ENCODE results near the gene PNPLA2. TPM values are rescaled to one million over a fixed set of nuclear protein-coding genes. Genes with fewer than 3 reads are reported as not detected.

The PNPLA2 gene
- total RNA-seq, 1 experiment from 2014 or later = 202 TPM

- no peak for DNase-seq (ENCODE audit: low spot score)
Observed at GRCh38 chr11:873706-874105, 55.0 kb downstream of the PNPLA2 start.

Small RNA genes lying within 50 kb of the gene (small RNA-seq; reads per million reads assigned to genes)
- gene SNORA52 = not detected

Other genes starting within 250 kb of the PNPLA2 start
- 75.3 and 82.0 TPM in 2 replicates for gene PHRF1, start 242.4 kb upstream of the PNPLA2 start, total RNA-seq (2014; rRNA removed; shearing (Covaris generic))
- gene IRF7, start 203.0 kb upstream of the PNPLA2 start, total RNA-seq (2014; rRNA removed; shearing (Covaris generic)) = 263 and 329 TPM in 2 replicates
- gene CDHR5, start 194.0 kb upstream of the PNPLA2 start, total RNA-seq (2014; rRNA removed; shearing (Covaris generic)) = 11.9 and 12.1 TPM in 2 replicates
- gene SCT, start 191.7 kb upstream of the PNPLA2 start, total RNA-seq (2014; rRNA removed; shearing (Covaris generic)) = not detected in 2 replicates
- gene DRD4, start 181.6 kb upstream of the PNPLA2 start, total RNA-seq (2014; rRNA removed; shearing (Covaris generic)) = 0.34 and 0.92 TPM in 2 replicates
- 77.8 and 139 TPM in 2 replicates for gene DEAF1, start 123.7 kb upstream of the PNPLA2 start, total RNA-seq (2014; rRNA removed; shearing (Covaris generic))
- gene TMEM80, start 123.1 kb upstream of the PNPLA2 start, total RNA-seq (2014; rRNA removed; shearing (Covaris generic)) = 73.6 and 76.8 TPM in 2 replicates
- 473 and 503 TPM in 2 replicates for gene EPS8L2, start 112.7 kb upstream of the PNPLA2 start, total RNA-seq (2014; rRNA removed; shearing (Covaris generic))
- gene TALDO1, start 71.5 kb upstream of the PNPLA2 start, total RNA-seq (2014; rRNA removed; shearing (Covaris generic)) = 669 and 686 TPM in 2 replicates
- gene GATD1, start 41.4 kb upstream of the PNPLA2 start, total RNA-seq (2014; rRNA removed; shearing (Covaris generic)) = 128 and 132 TPM in 2 replicates
- 0.47 TPM in 1 of 2 replicates, not detected in the other for gene CEND1, start 28.8 kb upstream of the PNPLA2 start, total RNA-seq (2014; rRNA removed; shearing (Covaris generic))
- gene SLC25A22, start 20.6 kb upstream of the PNPLA2 start, total RNA-seq (2014; rRNA removed; shearing (Covaris generic)) = 82.6 and 108 TPM in 2 replicates
- gene PIDD1, start 13.7 kb upstream of the PNPLA2 start, total RNA-seq (2014; rRNA removed; shearing (Covaris generic)) = 31.7 and 53.9 TPM in 2 replicates
- gene RPLP2, start 8.9 kb upstream of the PNPLA2 start, total RNA-seq (2014; rRNA removed; shearing (Covaris generic)) = 1,913 and 1,915 TPM in 2 replicates
- gene CRACR2B, start 9.0 kb downstream of the PNPLA2 start, total RNA-seq (2014; rRNA removed; shearing (Covaris generic)) = 204 and 225 TPM in 2 replicates
- 916 and 940 TPM in 2 replicates for gene CD151, start 14.0 kb downstream of the PNPLA2 start, total RNA-seq (2014; rRNA removed; shearing (Covaris generic))
- gene POLR2L, start 23.6 kb downstream of the PNPLA2 start, total RNA-seq (2014; rRNA removed; shearing (Covaris generic)) = 1,254 and 1,310 TPM in 2 replicates
- 29.2 and 39.6 TPM in 2 replicates for gene TSPAN4, start 23.9 kb downstream of the PNPLA2 start, total RNA-seq (2014; rRNA removed; shearing (Covaris generic))
- gene CHID1, start 91.9 kb downstream of the PNPLA2 start, total RNA-seq (2014; rRNA removed; shearing (Covaris generic)) = 68.2 and 80.6 TPM in 2 replicates
- gene AP2A2, start 107.0 kb downstream of the PNPLA2 start, total RNA-seq (2014; rRNA removed; shearing (Covaris generic)) = 38.5 and 46.6 TPM in 2 replicates
- gene MUC6, start 217.8 kb downstream of the PNPLA2 start, total RNA-seq (2014; rRNA removed; shearing (Covaris generic)) = 0.08 and 0.31 TPM in 2 replicates

Data from HT-29 (cell line).